Esophagus muscularis mucosa (tissue), 3 donors: ENCODE results near the gene TMEM175.

ENCODE experiments used
- POLR2A ChIP-seq: fragments of 450-650 bp; IDR thresholded peaks from one replicate; pipeline ENCODE4 v1.6.1; 2017; ENCODE audit warnings: antibody characterized with exemption, moderate library complexity, mild to moderate bottlenecking, low read depth
- POLR2AphosphoS5 ChIP-seq, 2 donors: sonication (generic); formaldehyde crosslinking; IDR thresholded peaks; one replicate each; pipeline ENCODE4 v1.6.1; 2017; ENCODE audit warnings: antibody characterized with exemption in 2 of 2
- TF ChIP-seq, protein P1 (sequence below), 3 experiments: fragments of 200-600 bp in 2 of 3; fragments of 450-650 bp in 1 of 3; sonication (generic) in 2 of 3; IDR thresholded peaks; one replicate each; pipeline ENCODE4 v1.5.1; 2017 to 2019; ENCODE audit warnings: antibody characterized with exemption in 3 of 3, mild to moderate bottlenecking in 2 of 3, moderate library complexity in 1 of 3

DNA sequence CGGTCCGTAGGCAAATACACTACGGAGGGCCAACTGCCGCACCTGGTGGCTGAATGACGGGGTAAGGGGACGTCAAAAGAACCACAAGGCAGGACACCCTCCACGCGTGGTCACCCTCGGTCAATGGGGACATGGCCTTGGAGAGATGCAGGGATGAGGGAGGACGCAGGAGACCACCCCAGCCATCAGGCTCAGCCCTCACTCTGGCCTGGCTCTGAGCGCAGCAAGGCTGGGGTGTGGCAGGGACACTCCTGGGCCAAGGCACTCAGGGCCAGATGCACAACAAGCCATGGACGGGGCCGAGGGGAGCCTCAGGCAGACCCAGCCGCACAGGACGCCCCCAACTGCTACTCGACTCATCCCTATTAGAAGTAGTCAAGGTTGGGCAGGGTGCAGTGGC is 36.7 kb upstream of the TMEM175 start:
- TF ChIP-seq, protein P1, sequence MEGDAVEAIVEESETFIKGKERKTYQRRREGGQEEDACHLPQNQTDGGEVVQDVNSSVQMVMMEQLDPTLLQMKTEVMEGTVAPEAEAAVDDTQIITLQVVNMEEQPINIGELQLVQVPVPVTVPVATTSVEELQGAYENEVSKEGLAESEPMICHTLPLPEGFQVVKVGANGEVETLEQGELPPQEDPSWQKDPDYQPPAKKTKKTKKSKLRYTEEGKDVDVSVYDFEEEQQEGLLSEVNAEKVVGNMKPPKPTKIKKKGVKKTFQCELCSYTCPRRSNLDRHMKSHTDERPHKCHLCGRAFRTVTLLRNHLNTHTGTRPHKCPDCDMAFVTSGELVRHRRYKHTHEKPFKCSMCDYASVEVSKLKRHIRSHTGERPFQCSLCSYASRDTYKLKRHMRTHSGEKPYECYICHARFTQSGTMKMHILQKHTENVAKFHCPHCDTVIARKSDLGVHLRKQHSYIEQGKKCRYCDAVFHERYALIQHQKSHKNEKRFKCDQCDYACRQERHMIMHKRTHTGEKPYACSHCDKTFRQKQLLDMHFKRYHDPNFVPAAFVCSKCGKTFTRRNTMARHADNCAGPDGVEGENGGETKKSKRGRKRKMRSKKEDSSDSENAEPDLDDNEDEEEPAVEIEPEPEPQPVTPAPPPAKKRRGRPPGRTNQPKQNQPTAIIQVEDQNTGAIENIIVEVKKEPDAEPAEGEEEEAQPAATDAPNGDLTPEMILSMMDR (IDR thresholded peaks at IDR 0.05) = no peak
- TF ChIP-seq POLR2AphosphoS5 (IDR thresholded peaks at IDR 0.05) (no peak), POLR2A (no peak)
